NCI-H146 treated with DMSO at 0.1 percent for 48 hours (cell line): ENCODE measurements around the gene TEAD1.
A peak's percentile ranks its signal among the peaks of the same experiment; 100 is the strongest.

Source experiments
- DNase-seq: peaks from one replicate; lab custom pipeline; 2025; ENCODE audit not compliant: unreplicated experiment; lab: John Stamatoyannopoulos, UW

TEAD1 gene

GRCh38 chr11:12685229-12685628 lies 11.0 kb downstream of the TEAD1 start:
- no peak for DNase-seq

- DNase-seq, result no peak
Measured at GRCh38 chr11:12686246-12687060, 12.2 kb downstream of the TEAD1 start.

- DNase-seq, result no peak
Measured at GRCh38 chr11:12687216-12687623, 13.0 kb downstream of the TEAD1 start.

GRCh38 chr11:12687740-12688139 lies 13.5 kb downstream of the TEAD1 start:
- no peak for DNase-seq

- DNase-seq, result no peak
Measured at GRCh38 chr11:12689029-12689755, 15.0 kb downstream of the TEAD1 start.

GRCh38 chr11:12690663-12691062 lies 16.4 kb downstream of the TEAD1 start:
- DNase-seq, result no peak

GRCh38 chr11:12691473-12691872 lies 17.3 kb downstream of the TEAD1 start:
- no peak for DNase-seq

- no peak for DNase-seq
Measured at GRCh38 chr11:12692229-12693075, 18.2 kb downstream of the TEAD1 start.

- DNase-seq, result no peak
Measured at GRCh38 chr11:12693094-12693478, 18.9 kb downstream of the TEAD1 start.

- no peak for DNase-seq
Measured at GRCh38 chr11:12693479-12694182, 19.4 kb downstream of the TEAD1 start.

- no peak for DNase-seq
Measured at GRCh38 chr11:12694183-12694531, 19.9 kb downstream of the TEAD1 start.

- DNase-seq, result no peak
Measured at GRCh38 chr11:12695221-12695794, 21.1 kb downstream of the TEAD1 start.

- no peak for DNase-seq
Measured at GRCh38 chr11:12695873-12696272, 21.7 kb downstream of the TEAD1 start.

- DNase-seq, result peak; percentile 42
Measured at GRCh38 chr11:12696911-12697581, 22.8 kb downstream of the TEAD1 start.

- DNase-seq, result no peak
Measured at GRCh38 chr11:12698048-12698447, 23.8 kb downstream of the TEAD1 start.

GRCh38 chr11:12701811-12702592 lies 27.8 kb downstream of the TEAD1 start:
- DNase-seq, result no peak

- no peak for DNase-seq
Measured at GRCh38 chr11:12702999-12703453, 28.8 kb downstream of the TEAD1 start.

- no peak for DNase-seq
Measured at GRCh38 chr11:12704049-12704448, 29.8 kb downstream of the TEAD1 start.

- DNase-seq, result no peak
Measured at GRCh38 chr11:12705874-12706273, 31.7 kb downstream of the TEAD1 start.
